Smooth muscle cell (in vitro differentiated cells): ENCODE results near the gene BZW2. TPM values are rescaled to one million over a fixed set of nuclear protein-coding genes. Genes with fewer than 3 reads are reported as not detected.

Source experiments
- DNase-seq: peaks from one replicate; lab custom pipeline; 2025; ENCODE audit not compliant: unreplicated experiment; lab: John Stamatoyannopoulos, UW
- H2AFZ ChIP-seq: fragments of 200-600 bp; sonication (generic); 2 replicates; pipeline ENCODE4 v1.6.0; 2016; ENCODE audit warnings: antibody characterized with exemption, low read depth, mild to moderate bottlenecking
- H3F3A ChIP-seq: fragments of 200-600 bp; sonication (generic); 2 replicates; pipeline ENCODE4 v1.6.0; 2017; ENCODE audit warnings: antibody characterized with exemption, low read depth
- H3K27ac ChIP-seq: fragments of 200-600 bp; sonication (generic); 2 replicates; pipeline ENCODE4 v1.5.1; 2016; ENCODE audit warnings: low read depth, mild to moderate bottlenecking
- H3K27me3 ChIP-seq: fragments of 200-600 bp; sonication (generic); 2 replicates; pipeline ENCODE4 v1.6.1; 2016; ENCODE audit warnings: low read depth, mild to moderate bottlenecking
- H3K36me3 ChIP-seq: fragments of 200-600 bp; sonication (generic); 2 replicates; pipeline ENCODE4 v1.5.1; 2016; ENCODE audit warnings: low read depth
- H3K4me1 ChIP-seq: fragments of 200-600 bp; sonication (generic); 2 replicates; pipeline ENCODE4 v1.5.1; 2016; ENCODE audit warnings: low read depth
- H3K4me2 ChIP-seq: fragments of 200-600 bp; sonication (generic); 2 replicates; pipeline ENCODE4 v1.6.0; 2016; ENCODE audit warnings: mild to moderate bottlenecking
- H3K4me3 ChIP-seq: fragments of 200-600 bp; sonication (generic); 2 replicates; pipeline ENCODE4 v1.5.1; 2016; ENCODE audit warnings: mild to moderate bottlenecking
- H3K79me2 ChIP-seq: fragments of 200-600 bp; sonication (generic); 2 replicates; pipeline ENCODE4 v1.6.0; 2016; ENCODE audit warnings: low read depth, mild to moderate bottlenecking
- H3K9ac ChIP-seq: fragments of 200-600 bp; sonication (generic); 2 replicates; pipeline ENCODE4 v1.6.0; 2016; ENCODE audit warnings: low read depth
- H3K9me3 ChIP-seq: fragments of 200-600 bp; sonication (generic); replicated peaks from 2 replicates; pipeline ENCODE4 v1.5.1; 2016; ENCODE audit warnings: low read depth
- H4K20me1 ChIP-seq: fragments of 200-600 bp; sonication (generic); 2 replicates; pipeline ENCODE4 v1.6.0; 2016; ENCODE audit warnings: low read depth
- CTCF ChIP-seq: fragments of 200-600 bp; sonication (generic); IDR thresholded peaks from 2 replicates; pipeline ENCODE4 v1.5.1; 2017; ENCODE audit warnings: borderline replicate concordance, mild to moderate bottlenecking, antibody characterized with exemption; ENCODE audit not compliant: insufficient read depth, poor library complexity, severe bottlenecking
- WGBS: methylation state at CpG from one replicate; pipeline ENCODE4 v1.1.7; 2016; ENCODE audit warnings: low lambda C conversion rate; 5-methylcytosine and 5-hydroxymethylcytosine counted together
- polyA plus RNA-seq: library from polyadenylated mRNA; unstranded; fragments of >200 nt; fragmentation: Nextera tagmentation; extraction: Ambion mirVana; gene quantifications from 2 replicates; pipeline ENCODE4 v1.2.1, GENCODE V29; 2016
- total RNA-seq: library from RNA; depleted of rRNA; stranded (reverse); fragments of >200 nt; gene quantifications from 2 replicates; pipeline ENCODE4 v1.2.3, GENCODE V29; 2014

The BZW2 gene
- total and polyA plus RNA-seq, 2 experiments from 2014 or later: 56.1 to 83.7 TPM

- peaks cover 14% of the 10 kb centered on the region for H3K36me3 ChIP-seq
These were observed 42.3 kb upstream of the BZW2 start for GRCh38 chr7:16603633-16604032.

DNA sequence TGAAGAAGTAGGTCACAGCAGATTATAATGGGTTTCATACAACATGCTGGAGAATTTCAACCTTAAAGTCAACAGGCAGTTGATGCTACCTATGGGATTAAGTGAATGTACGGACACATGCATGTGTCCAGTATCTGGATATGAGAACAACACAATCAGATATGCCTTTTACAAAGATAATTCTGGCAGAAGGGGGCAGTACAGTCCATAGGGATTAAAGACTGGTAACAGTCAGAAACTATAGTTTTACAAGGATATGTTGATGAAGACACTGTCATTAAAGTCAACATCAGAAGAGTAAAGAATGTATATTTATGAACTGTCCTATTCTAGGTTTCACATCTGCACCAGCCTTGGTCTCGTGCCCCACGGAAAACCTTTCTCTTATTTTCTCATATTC is 41.9 kb upstream of the BZW2 start:
- Histone ChIP-seq H3K4me1 (no peaks in the 10 kb centered on the region), H2AFZ (no peak overlapping the region), H3K36me3 (peaks cover 14% of the 10 kb centered on the region), H3K9ac (no peak overlapping the region), H3K27ac (no peak overlapping the region), H3F3A (no peaks in the 10 kb centered on the region), H3K4me3 (no peak overlapping the region), H3K9me3 (no peaks in the 10 kb centered on the region), H3K4me2 (no peak overlapping the region), H3K79me2 (no peaks in the 10 kb centered on the region), H3K27me3 (no peaks in the 10 kb centered on the region), H4K20me1 (no peaks in the 10 kb centered on the region)
- 98% methylated on average over 3 of the region's 3 CpGs for WGBS
- DNase-seq: no peak
- TF ChIP-seq CTCF: peak; percentile 7

More at GRCh38 chr7:16603633-16604032, 42.3 kb upstream of the BZW2 start:
- H3K4me2 ChIP-seq: no peak overlapping the region
- no peak overlapping the region for H3K4me3 ChIP-seq
- no peaks in the 10 kb centered on the region for H3K79me2 ChIP-seq
- no peak overlapping the region for H3K9ac ChIP-seq
- peaks cover under 1% of the 10 kb centered on the region for H3K4me1 ChIP-seq
- DNase-seq: no peak
- no peaks in the 10 kb centered on the region for H3F3A ChIP-seq
- no peaks in the 10 kb centered on the region for H4K20me1 ChIP-seq
- H3K9me3 ChIP-seq: no peaks in the 10 kb centered on the region
- H3K27me3 ChIP-seq: no peaks in the 10 kb centered on the region
- no peak for TF ChIP-seq CTCF
- H2AFZ ChIP-seq: no peak overlapping the region
- H3K27ac ChIP-seq: no peak overlapping the region

- no peaks in the 10 kb centered on the region for H4K20me1 ChIP-seq
- H2AFZ ChIP-seq: no peak overlapping the region
- no peaks in the 10 kb centered on the region for H3K9me3 ChIP-seq
- H3K4me2 ChIP-seq: no peak overlapping the region
- WGBS: 89% methylated on average over 3 of the region's 3 CpGs
- H3K36me3 ChIP-seq: peaks cover 15% of the 10 kb centered on the region
- H3K4me3 ChIP-seq: no peak overlapping the region
- no peak for TF ChIP-seq CTCF
- H3K27ac ChIP-seq: no peak overlapping the region
- no peak overlapping the region for H3K9ac ChIP-seq
- DNase-seq: no peak
- no peaks in the 10 kb centered on the region for H3K4me1 ChIP-seq
- H3F3A ChIP-seq: no peaks in the 10 kb centered on the region
- no peaks in the 10 kb centered on the region for H3K79me2 ChIP-seq
- no peaks in the 10 kb centered on the region for H3K27me3 ChIP-seq
These were observed 39.3 kb upstream of the BZW2 start for GRCh38 chr7:16606704-16607103.

- Histone ChIP-seq H3K36me3 (peaks cover 13% of the 10 kb centered on the region), H3F3A (no peaks in the 10 kb centered on the region), H3K79me2 (no peaks in the 10 kb centered on the region), H3K4me1 (no peaks in the 10 kb centered on the region), H3K4me2 (no peak overlapping the region), H3K27ac (no peak overlapping the region), H3K9ac (no peak overlapping the region), H3K9me3 (no peaks in the 10 kb centered on the region), H3K27me3 (no peaks in the 10 kb centered on the region), H4K20me1 (no peaks in the 10 kb centered on the region), H2AFZ (no peak overlapping the region), H3K4me3 (no peak overlapping the region)
- no peak for TF ChIP-seq CTCF
- 94% methylated on average over 4 of the region's 4 CpGs for WGBS
- DNase-seq: no peak
These were observed 36.0 kb upstream of the BZW2 start for GRCh38 chr7:16609842-16610450.
